NK-92 (cell line): ENCODE measurements around the gene TXNRD2.

Source experiments
- DNase-seq: peaks from one replicate; lab custom pipeline; 2025; ENCODE audit not compliant: unreplicated experiment; lab: John Stamatoyannopoulos, UW

The TXNRD2 gene

GRCh38 chr22:19877626-19878339, 63.8 kb downstream of the TXNRD2 start:
- no peak for DNase-seq

- no peak for DNase-seq
Observed at GRCh38 chr22:19876941-19877625, 64.5 kb downstream of the TXNRD2 start.

GRCh38 chr22:19876314-19876940, 65.2 kb downstream of the TXNRD2 start:
- DNase-seq, result no peak

GRCh38 chr22:19875531-19876313, 65.9 kb downstream of the TXNRD2 start:
- no peak for DNase-seq

GRCh38 chr22:19875061-19875530, 66.5 kb downstream of the TXNRD2 start:
- DNase-seq, result no peak

- DNase-seq, result no peak
Observed at GRCh38 chr22:19874307-19875060, 67.1 kb downstream of the TXNRD2 start.

- no peak for DNase-seq
Observed at GRCh38 chr22:19873960-19874306, 67.7 kb downstream of the TXNRD2 start.

GRCh38 chr22:19873138-19873959, 68.3 kb downstream of the TXNRD2 start:
- DNase-seq, result no peak

- DNase-seq, result no peak
Observed at GRCh38 chr22:19872779-19873137, 68.9 kb downstream of the TXNRD2 start.

- DNase-seq, result no peak
Observed at GRCh38 chr22:19871845-19872778, 69.5 kb downstream of the TXNRD2 start.

GRCh38 chr22:19871023-19871844, 70.4 kb downstream of the TXNRD2 start:
- no peak for DNase-seq

GRCh38 chr22:19870153-19871022, 71.2 kb downstream of the TXNRD2 start:
- no peak for DNase-seq

- DNase-seq, result no peak
Observed at GRCh38 chr22:19869497-19870152, 72.0 kb downstream of the TXNRD2 start.

- DNase-seq, result no peak
Observed at GRCh38 chr22:19868773-19869471, 72.7 kb downstream of the TXNRD2 start.

GRCh38 chr22:19868333-19868732, 73.3 kb downstream of the TXNRD2 start:
- DNase-seq, result no peak

GRCh38 chr22:19867617-19868016, 74.0 kb downstream of the TXNRD2 start:
- no peak for DNase-seq
